ENCODE measurements around the gene PMVK.
"Not testable (repeated sequence)": the region's sequence is repeated elsewhere in the genome, so short reads cannot be mapped to it uniquely, and the experiment has no call there.

Gene PMVK

DNA sequence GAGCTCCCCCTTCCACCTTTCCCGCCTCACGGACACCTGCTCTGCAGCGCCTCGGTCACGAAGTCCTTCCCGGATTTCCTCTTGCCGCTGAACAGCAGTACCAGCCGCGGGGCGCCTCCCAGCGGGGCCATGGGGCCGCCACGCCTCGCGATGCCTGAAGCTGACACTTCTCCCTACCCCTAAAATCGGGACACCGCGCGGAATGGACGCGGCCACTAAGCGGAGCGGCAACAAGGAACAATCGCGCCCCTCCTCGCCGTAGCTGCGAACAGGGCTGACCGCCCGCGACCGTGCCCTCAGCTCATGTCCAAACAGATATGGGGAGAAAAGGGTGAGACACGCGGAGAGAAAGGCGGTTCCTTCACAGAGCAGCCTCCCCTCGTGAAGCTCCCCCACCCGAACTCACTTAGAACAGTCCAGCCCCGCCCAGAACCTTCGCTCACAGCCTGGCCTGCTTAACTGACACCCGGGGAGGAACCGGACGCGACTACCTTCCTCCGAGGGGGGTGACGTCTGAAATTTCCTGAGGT, at the start of gene PMVK:
TSS of gene PMVK (minus strand) at position 165 of the 530 bp plus-strand sequence. CDS start at position 131, 34 bp downstream.
- H3K27me3 ChIP-seq (ENCODE audit: control insufficient read depth in 2 of 2, insufficient read depth in 2 of 2, low read length in 2 of 2) = no peaks in the 10 kb centered on the region
- H3K4me3 ChIP-seq (ENCODE audit: low read length in 2 of 2) = peak within 1 kb of the TSS; percentile 94 to 96
- peaks cover 23 to 35% of the 10 kb centered on the region in 2 donors for H3K4me1 ChIP-seq (ENCODE audit: control insufficient read depth in 2 of 2, insufficient read depth in 2 of 2, low read length in 2 of 2)
- H3K9me3 ChIP-seq (ENCODE audit: control insufficient read depth in 2 of 2, low read length in 2 of 2) = no peaks in the 10 kb centered on the region
- no peaks in the 10 kb centered on the region for H3K36me3 ChIP-seq (ENCODE audit: control insufficient read depth in 2 of 2, insufficient read depth in 2 of 2, low read length in 2 of 2)
- H3K9ac ChIP-seq (ENCODE audit: low read depth in 1 of 2, low read length in 2 of 2) = peak within 1 kb of the TSS; percentile 96 to 99
- H3K27ac ChIP-seq (ENCODE audit: low read depth in 2 of 2, low read length in 2 of 2) = peak within 1 kb of the TSS; percentile 99

DNA sequence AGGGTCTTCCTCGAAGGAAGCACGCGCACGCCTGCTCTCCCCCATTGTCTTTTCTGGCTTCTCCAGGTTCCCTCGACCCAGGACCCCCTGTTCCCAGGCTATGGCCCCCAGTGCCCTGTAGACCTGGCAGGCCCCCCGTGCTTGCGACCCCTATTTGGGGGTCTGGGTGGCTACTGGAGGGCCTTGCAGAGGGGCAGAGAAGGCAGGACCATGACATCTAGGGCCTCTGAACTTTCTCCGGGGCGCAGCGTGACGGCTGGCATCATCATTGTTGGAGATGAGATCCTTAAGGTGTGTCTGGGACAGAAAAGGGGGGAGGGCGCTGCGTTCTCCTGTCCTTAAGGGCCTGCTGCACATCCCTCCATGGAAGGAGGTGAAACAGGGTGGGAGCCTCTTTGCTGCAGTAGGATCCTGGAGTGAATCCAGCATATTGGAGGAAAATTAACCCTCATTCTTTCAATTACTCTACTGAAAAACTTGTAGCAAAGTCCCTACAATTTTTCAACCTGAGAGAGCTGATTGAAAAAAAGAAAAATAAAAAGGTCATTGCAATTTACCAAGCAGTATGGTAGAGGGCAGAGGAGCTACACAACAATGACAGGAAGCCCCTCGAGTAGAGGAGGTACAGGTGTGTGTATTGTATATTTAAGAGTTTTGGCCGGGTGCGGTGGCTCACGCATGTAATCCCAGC, 47.4 kb upstream of the PMVK start:
- H3K27me3 ChIP-seq (ENCODE audit: control insufficient read depth in 2 of 2, insufficient read depth in 2 of 2, low read length in 2 of 2) = no peaks in the 10 kb centered on the region
- H3K4me1 ChIP-seq (ENCODE audit: control insufficient read depth in 2 of 2, insufficient read depth in 2 of 2, low read length in 2 of 2) = peaks cover 15% of the 10 kb centered on the region in 2 donors
- H3K9ac ChIP-seq (ENCODE audit: low read depth in 1 of 2, low read length in 2 of 2) = peak overlapping the region; percentile 76 to 92
- peaks cover 5 to 17% of the 10 kb centered on the region in 2 donors for H3K36me3 ChIP-seq (ENCODE audit: control insufficient read depth in 2 of 2, insufficient read depth in 2 of 2, low read length in 2 of 2)
- no peaks in the 10 kb centered on the region for H3K9me3 ChIP-seq (ENCODE audit: control insufficient read depth in 2 of 2, low read length in 2 of 2)
- H3K4me3 ChIP-seq (ENCODE audit: low read length in 2 of 2) = peak overlapping the region; percentile 83 to 99
- peak overlapping the region; percentile 53 to 66 for H3K27ac ChIP-seq (ENCODE audit: low read depth in 2 of 2, low read length in 2 of 2)

DNA sequence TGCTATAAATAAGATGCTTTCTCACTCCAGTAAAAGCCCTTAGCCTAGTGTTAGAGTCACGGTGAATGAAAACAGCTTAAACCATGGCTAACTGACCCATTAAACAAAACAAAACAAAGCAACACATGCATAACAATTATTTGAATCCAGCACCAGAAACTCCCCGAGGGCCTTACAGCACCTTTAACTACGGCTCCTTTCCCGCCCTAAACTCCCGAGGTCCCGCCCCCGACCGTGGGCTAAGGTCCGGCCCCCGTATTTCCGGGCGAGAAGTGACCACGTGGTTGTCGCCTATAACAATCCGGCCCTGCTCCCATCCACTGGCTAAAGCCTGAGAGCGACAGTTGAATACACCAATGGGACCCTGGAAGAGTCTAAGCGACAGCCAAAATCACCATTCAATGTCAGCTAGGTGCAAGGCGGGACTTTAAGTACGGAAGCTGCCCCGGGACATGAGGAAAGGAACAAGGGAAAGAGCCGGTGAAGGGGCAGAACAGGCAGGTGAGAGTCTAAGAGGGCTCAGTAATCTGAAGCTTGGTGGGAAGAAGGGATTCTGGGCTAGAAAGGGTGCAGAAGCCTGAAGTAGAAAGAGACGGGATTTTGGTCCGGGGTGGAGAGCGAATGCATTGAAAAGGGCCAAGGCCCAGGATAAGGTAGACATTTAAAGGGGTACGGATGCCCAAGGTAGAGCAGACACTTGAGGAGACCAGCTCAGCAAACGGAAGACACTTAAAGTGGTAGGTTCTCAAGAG, 46.6 kb upstream of the PMVK start, which contains the start of gene FLAD1:
TSS of gene FLAD1 (plus strand) at position 448 of the 752 bp plus-strand sequence. CDS start 351 bp downstream, outside the sequence.
- no peaks in the 10 kb centered on the region for H3K9me3 ChIP-seq (ENCODE audit: control insufficient read depth in 2 of 2, low read length in 2 of 2)
- no peaks in the 10 kb centered on the region for H3K27me3 ChIP-seq (ENCODE audit: control insufficient read depth in 2 of 2, insufficient read depth in 2 of 2, low read length in 2 of 2)
- peak within 1 kb of the TSS; percentile 76 to 92 for H3K9ac ChIP-seq (ENCODE audit: low read depth in 1 of 2, low read length in 2 of 2)
- peaks cover 15% of the 10 kb centered on the region in 2 donors for H3K4me1 ChIP-seq (ENCODE audit: control insufficient read depth in 2 of 2, insufficient read depth in 2 of 2, low read length in 2 of 2)
- H3K36me3 ChIP-seq (ENCODE audit: control insufficient read depth in 2 of 2, insufficient read depth in 2 of 2, low read length in 2 of 2) = peaks cover under 1 to 9% of the 10 kb centered on the region in 2 donors
- H3K4me3 ChIP-seq (ENCODE audit: low read length in 2 of 2) = peak within 1 kb of the TSS; percentile 83 to 99
- H3K27ac ChIP-seq (ENCODE audit: low read depth in 2 of 2, low read length in 2 of 2) = peak within 1 kb of the TSS; percentile 53 to 66

DNA sequence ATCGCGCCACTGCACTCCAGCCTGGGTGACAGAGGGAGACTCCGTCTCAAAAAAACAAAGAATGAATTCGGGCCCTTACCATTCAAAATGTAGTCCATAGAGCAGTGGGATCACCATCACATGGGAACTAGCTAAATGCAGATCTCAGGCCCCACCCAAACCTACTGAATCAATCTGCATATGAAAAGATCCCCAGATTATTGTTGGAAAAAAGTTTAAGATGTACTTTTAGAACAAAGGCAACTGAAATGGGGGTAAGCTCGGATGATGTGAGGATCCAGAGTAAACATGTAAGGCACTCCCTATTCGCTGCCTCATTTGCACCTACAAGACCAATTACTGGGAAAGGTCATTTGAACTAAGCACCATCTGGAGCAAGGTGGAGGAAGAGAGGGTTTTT, 45.8 kb upstream of the PMVK start:
- Histone ChIP-seq H3K4me3 (ENCODE audit: low read length in 2 of 2) (peak overlapping the region; percentile 49 to 99), H3K9me3 (ENCODE audit: control insufficient read depth in 2 of 2, low read length in 2 of 2) (no peaks in the 10 kb centered on the region), H3K9ac (ENCODE audit: low read depth in 1 of 2, low read length in 2 of 2) (peak overlapping the region; percentile 31 to 43), H3K27me3 (ENCODE audit: control insufficient read depth in 2 of 2, insufficient read depth in 2 of 2, low read length in 2 of 2) (no peaks in the 10 kb centered on the region), H3K27ac (ENCODE audit: low read depth in 2 of 2, low read length in 2 of 2) (peak overlapping the region in 1 of 2 donors; percentile 26), H3K4me1 (ENCODE audit: control insufficient read depth in 2 of 2, insufficient read depth in 2 of 2, low read length in 2 of 2) (peaks cover 15% of the 10 kb centered on the region in 2 donors), H3K36me3 (ENCODE audit: control insufficient read depth in 2 of 2, insufficient read depth in 2 of 2, low read length in 2 of 2) (peaks cover 0 to 2% of the 10 kb centered on the region in 2 donors)

DNA sequence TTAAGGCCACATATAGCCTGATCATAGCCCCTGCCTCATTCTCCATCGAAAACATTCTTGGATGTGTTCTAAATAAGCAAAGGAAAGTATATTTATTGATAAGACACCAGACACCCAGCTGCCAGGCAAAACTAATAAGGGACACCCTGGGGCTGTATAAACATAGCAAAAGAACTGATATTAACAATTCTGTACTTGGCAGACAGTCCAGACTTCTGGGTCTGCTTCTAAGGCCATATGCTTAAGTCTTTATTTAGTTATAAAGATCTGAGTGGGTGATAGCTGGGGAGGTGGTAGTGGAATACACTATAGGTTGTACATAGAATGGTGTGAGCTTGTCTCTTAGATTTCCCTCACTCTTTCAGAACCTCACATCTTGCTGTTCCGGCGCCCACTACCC, 41.8 kb upstream of the PMVK start:
- no peaks in the 10 kb centered on the region for H3K27me3 ChIP-seq (ENCODE audit: control insufficient read depth in 2 of 2, insufficient read depth in 2 of 2, low read length in 2 of 2)
- H3K9ac ChIP-seq (ENCODE audit: low read depth in 1 of 2, low read length in 2 of 2) = no peak overlapping the region
- no peak overlapping the region for H3K27ac ChIP-seq (ENCODE audit: low read depth in 2 of 2, low read length in 2 of 2)
- H3K36me3 ChIP-seq (ENCODE audit: control insufficient read depth in 2 of 2, insufficient read depth in 2 of 2, low read length in 2 of 2) = no peaks in the 10 kb centered on the region
- H3K9me3 ChIP-seq (ENCODE audit: control insufficient read depth in 2 of 2, low read length in 2 of 2) = no peaks in the 10 kb centered on the region
- H3K4me1 ChIP-seq (ENCODE audit: control insufficient read depth in 2 of 2, insufficient read depth in 2 of 2, low read length in 2 of 2) = peaks cover 13% of the 10 kb centered on the region in 2 donors
- H3K4me3 ChIP-seq (ENCODE audit: low read length in 2 of 2) = no peak overlapping the region

DNA sequence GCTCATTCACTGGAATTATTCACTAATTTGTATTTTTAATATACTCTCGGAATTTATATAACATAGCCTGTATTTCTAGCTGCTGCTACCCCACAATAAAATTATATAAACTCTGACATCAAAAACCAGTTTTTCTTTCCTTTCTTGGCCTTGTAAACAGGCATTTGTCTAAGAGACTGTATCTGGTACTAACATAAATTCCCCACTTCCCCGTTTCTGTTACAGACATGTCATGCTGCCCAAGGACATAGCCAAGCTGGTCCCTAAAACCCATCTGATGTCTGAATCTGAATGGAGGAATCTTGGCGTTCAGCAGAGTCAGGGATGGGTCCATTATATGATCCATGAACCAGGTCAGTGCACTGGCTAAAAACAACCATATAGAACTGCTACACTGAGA, 41.2 kb upstream of the PMVK start:
- H3K9me3 ChIP-seq (ENCODE audit: control insufficient read depth in 2 of 2, low read length in 2 of 2); H3K4me3 ChIP-seq (ENCODE audit: low read length in 2 of 2); H3K27me3 ChIP-seq (ENCODE audit: control insufficient read depth in 2 of 2, insufficient read depth in 2 of 2, low read length in 2 of 2); H3K27ac ChIP-seq (ENCODE audit: low read depth in 2 of 2, low read length in 2 of 2); H3K9ac ChIP-seq (ENCODE audit: low read depth in 1 of 2, low read length in 2 of 2); H3K36me3 ChIP-seq (ENCODE audit: control insufficient read depth in 2 of 2, insufficient read depth in 2 of 2, low read length in 2 of 2): not testable (repeated sequence)
- H3K4me1 ChIP-seq (ENCODE audit: control insufficient read depth in 2 of 2, insufficient read depth in 2 of 2, low read length in 2 of 2) = peaks cover 17 to 19% of the 10 kb centered on the region in 2 donors

DNA sequence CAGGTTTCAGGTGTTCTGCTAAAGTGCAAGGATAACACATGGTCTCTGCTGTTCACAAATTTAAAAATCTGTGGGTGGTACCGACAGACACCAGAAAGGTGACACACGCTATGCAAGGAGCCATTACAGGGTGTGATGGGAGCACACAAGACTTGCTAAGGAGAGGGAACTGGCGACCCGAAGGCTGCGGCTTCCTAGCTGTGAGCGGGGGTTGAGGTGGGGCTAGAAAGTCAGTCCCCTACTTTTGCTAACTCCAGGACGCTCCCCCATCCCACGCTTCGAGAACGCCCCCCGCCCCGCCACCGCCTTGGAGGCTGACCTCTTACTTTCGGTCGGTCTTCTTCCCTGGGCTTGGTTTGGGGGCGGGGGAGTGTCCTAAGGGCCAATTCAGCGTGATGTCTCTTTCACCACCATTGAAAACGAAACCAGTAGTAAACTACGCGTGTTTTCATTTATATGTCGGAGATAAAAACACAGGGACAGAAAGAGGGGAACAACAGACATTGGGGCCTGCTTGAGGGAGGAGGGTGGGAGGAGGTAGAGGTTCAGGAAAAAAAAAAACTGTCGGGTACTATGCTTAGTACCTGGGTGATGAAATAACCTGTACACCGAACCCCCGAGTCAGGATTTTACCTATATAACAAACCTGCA, 39.0 kb upstream of the PMVK start:
- Histone ChIP-seq H3K36me3 (ENCODE audit: control insufficient read depth in 2 of 2, insufficient read depth in 2 of 2, low read length in 2 of 2) (peaks cover 0 to 5% of the 10 kb centered on the region in 2 donors), H3K27ac (ENCODE audit: low read depth in 2 of 2, low read length in 2 of 2) (peak overlapping the region; percentile 88 to 92), H3K4me3 (ENCODE audit: low read length in 2 of 2) (peak overlapping the region; percentile 76 to 96), H3K9ac (ENCODE audit: low read depth in 1 of 2, low read length in 2 of 2) (peak overlapping the region; percentile 74 to 79), H3K27me3 (ENCODE audit: control insufficient read depth in 2 of 2, insufficient read depth in 2 of 2, low read length in 2 of 2) (no peaks in the 10 kb centered on the region), H3K9me3 (ENCODE audit: control insufficient read depth in 2 of 2, low read length in 2 of 2) (no peaks in the 10 kb centered on the region), H3K4me1 (ENCODE audit: control insufficient read depth in 2 of 2, insufficient read depth in 2 of 2, low read length in 2 of 2) (peaks cover 31 to 36% of the 10 kb centered on the region in 2 donors)

DNA sequence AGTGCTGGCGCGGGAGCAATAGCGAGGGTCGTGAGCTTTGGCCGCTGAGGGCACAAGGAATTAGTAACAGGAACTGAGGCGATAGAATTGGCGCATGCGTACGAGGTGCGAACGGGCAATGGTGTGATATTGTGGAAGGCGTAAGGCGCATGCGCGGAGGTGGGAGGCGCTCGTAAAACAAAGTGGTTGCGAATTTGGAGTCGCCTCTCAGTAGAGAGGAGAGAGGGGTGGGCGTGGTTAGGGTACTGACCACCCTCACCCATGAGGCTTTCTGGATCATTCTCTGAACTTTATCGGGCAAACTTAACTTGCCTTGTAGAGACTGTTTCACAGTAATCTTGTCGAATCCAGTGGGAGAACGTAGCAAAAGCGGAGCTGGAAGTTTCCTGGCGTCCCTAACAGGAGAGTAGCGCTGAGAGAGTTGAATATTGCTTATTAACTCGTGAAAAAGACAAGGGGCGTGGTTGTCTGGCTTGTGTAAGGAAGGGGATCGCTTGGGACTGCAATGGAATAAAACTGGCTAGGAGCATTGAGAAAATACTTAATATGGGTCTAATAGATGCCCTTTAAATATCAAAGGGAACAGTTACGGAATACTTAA, 38.4 kb upstream of the PMVK start:
- Histone ChIP-seq H3K4me1 (ENCODE audit: control insufficient read depth in 2 of 2, insufficient read depth in 2 of 2, low read length in 2 of 2) (peaks cover 31 to 40% of the 10 kb centered on the region in 2 donors), H3K4me3 (ENCODE audit: low read length in 2 of 2) (peak overlapping the region; percentile 76 to 96), H3K27ac (ENCODE audit: low read depth in 2 of 2, low read length in 2 of 2) (peak overlapping the region; percentile 88 to 92), H3K9me3 (ENCODE audit: control insufficient read depth in 2 of 2, low read length in 2 of 2) (no peaks in the 10 kb centered on the region), H3K9ac (ENCODE audit: low read depth in 1 of 2, low read length in 2 of 2) (peak overlapping the region; percentile 74 to 79), H3K27me3 (ENCODE audit: control insufficient read depth in 2 of 2, insufficient read depth in 2 of 2, low read length in 2 of 2) (no peaks in the 10 kb centered on the region), H3K36me3 (ENCODE audit: control insufficient read depth in 2 of 2, insufficient read depth in 2 of 2, low read length in 2 of 2) (peaks cover 0 to 7% of the 10 kb centered on the region in 2 donors)

DNA sequence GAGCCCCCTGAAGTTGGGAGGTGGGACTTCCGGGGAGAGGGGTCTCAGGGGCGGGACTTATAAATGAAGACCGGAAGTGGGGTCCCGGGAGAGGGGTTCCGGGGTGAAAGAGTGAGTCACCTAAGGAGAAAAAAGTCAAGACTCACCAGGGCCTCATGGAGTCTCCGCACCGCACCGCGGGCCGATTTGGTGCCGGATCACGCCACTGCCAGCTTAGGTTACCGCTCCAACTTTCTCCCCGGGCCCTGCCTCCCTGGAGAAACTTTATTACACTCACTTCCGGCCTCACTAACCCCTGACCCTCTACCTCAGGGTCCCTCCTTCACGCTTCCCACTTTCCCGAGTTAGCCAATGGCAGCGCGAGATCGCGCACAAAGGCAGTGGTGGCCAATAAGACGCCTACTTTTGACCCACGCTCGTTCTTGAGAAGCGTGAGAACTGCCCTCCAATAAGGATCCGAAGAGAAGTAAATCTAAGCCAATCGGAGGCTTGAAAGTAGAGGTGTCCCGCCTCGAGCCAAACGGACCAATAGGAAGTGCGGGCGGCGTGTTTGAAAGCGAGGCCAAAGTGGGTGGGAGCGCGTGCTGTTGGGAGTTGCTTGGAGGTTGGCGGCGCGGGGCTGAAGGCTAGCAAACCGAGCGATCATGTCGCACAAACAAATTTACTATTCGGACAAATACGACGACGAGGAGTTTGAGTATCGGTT, 37.7 kb upstream of the PMVK start, which contains the start of gene CKS1B:
TSS of gene CKS1B (plus strand) at position 580 of the 706 bp plus-strand sequence. CDS start at position 645, 65 bp downstream.
- H3K27me3 ChIP-seq (ENCODE audit: control insufficient read depth in 2 of 2, insufficient read depth in 2 of 2, low read length in 2 of 2) = no peaks in the 10 kb centered on the region
- H3K4me1 ChIP-seq (ENCODE audit: control insufficient read depth in 2 of 2, insufficient read depth in 2 of 2, low read length in 2 of 2) = peaks cover 31 to 40% of the 10 kb centered on the region in 2 donors
- H3K4me3 ChIP-seq (ENCODE audit: low read length in 2 of 2) = peak within 1 kb of the TSS; percentile 96 to 97
- peak within 1 kb of the TSS; percentile 79 to 99 for H3K9ac ChIP-seq (ENCODE audit: low read depth in 1 of 2, low read length in 2 of 2)
- H3K9me3 ChIP-seq (ENCODE audit: control insufficient read depth in 2 of 2, low read length in 2 of 2) = no peaks in the 10 kb centered on the region
- H3K27ac ChIP-seq (ENCODE audit: low read depth in 2 of 2, low read length in 2 of 2) = peak within 1 kb of the TSS; percentile 99
- peaks cover 0 to 10% of the 10 kb centered on the region in 2 donors for H3K36me3 ChIP-seq (ENCODE audit: control insufficient read depth in 2 of 2, insufficient read depth in 2 of 2, low read length in 2 of 2)
